SU-DHL-6 (cell line): Measurements from ENCODE around the gene FOCAD.

Experiments used
- H2AFZ ChIP-seq: fragments of 200-600 bp; sonication (generic); 2 replicates; pipeline ENCODE4 v1.6.1; 2014; ENCODE audit warnings: low read depth, mild to moderate bottlenecking, moderate library complexity, mixed read lengths, antibody characterized with exemption, low read length; ENCODE audit not compliant: severe bottlenecking
- H3F3A ChIP-seq: fragments of 200-600 bp; shearing (Covaris generic); 2 replicates; pipeline ENCODE4 v1.6.0; 2016; ENCODE audit warnings: antibody characterized with exemption, mild to moderate bottlenecking; ENCODE audit not compliant: insufficient read depth
- H3K27ac ChIP-seq: fragments of 200-600 bp; sonication (generic); 2 replicates; pipeline ENCODE4 v1.5.1; 2016; ENCODE audit warnings: low read depth, mild to moderate bottlenecking, low read length, moderate library complexity, mixed read lengths
- H3K27me3 ChIP-seq: fragments of 200-600 bp; sonication (generic), shearing (Covaris generic); 2 replicates; pipeline ENCODE4 v1.6.0; 2014; ENCODE audit warnings: mild to moderate bottlenecking, low read length
- H3K36me3 ChIP-seq: fragments of 200-600 bp; sonication (generic); 2 replicates; pipeline ENCODE4 v1.6.1; 2014; ENCODE audit warnings: mild to moderate bottlenecking, low read length, mixed read lengths
- H3K4me2 ChIP-seq: fragments of 300-600, 200-600 bp; shearing (Covaris generic), sonication (generic); 2 replicates; pipeline ENCODE4 v1.6.0; 2014; ENCODE audit warnings: low read length, low read depth, mild to moderate bottlenecking; ENCODE audit not compliant: poor library complexity, severe bottlenecking
- H3K4me3 ChIP-seq: fragments of 200-600 bp; sonication (generic); 2 replicates; pipeline ENCODE4 v1.5.1; 2014; ENCODE audit warnings: antibody characterized with exemption, low read length, mild to moderate bottlenecking, mixed read lengths; ENCODE audit not compliant: insufficient read depth, poor library complexity, severe bottlenecking
- H3K79me2 ChIP-seq: fragments of 200-600 bp; sonication (generic); 2 replicates; pipeline ENCODE4 v1.6.1; 2014; ENCODE audit warnings: mild to moderate bottlenecking, low read length, moderate library complexity; ENCODE audit not compliant: insufficient read depth
- H3K9ac ChIP-seq: fragments of 200-600 bp; sonication (generic); 2 replicates; pipeline ENCODE4 v1.7.0; 2014; ENCODE audit warnings: mild to moderate bottlenecking, low read length
- H3K9me2 ChIP-seq: fragments of 200-600 bp; sonication (generic); replicated peaks from 2 replicates; pipeline ENCODE4 v1.6.1; 2014; ENCODE audit warnings: low read length; ENCODE audit not compliant: insufficient read depth
- H3K9me3 ChIP-seq: fragments of 200-600 bp; sonication (generic); 2 replicates; pipeline ENCODE4 v1.6.1; 2014; ENCODE audit warnings: low read length, mixed read lengths; ENCODE audit not compliant: insufficient read depth
- H4K20me1 ChIP-seq: fragments of 200-600 bp; sonication (generic); 2 replicates; pipeline ENCODE4 v1.6.1; 2014; ENCODE audit warnings: low read depth, mild to moderate bottlenecking, antibody characterized with exemption, low read length, moderate library complexity, mixed read lengths
- CTCF ChIP-seq: fragments of 200-600 bp; sonication (generic); IDR thresholded peaks from one replicate; pipeline ENCODE4 v1.5.1; 2017; ENCODE audit warnings: antibody characterized with exemption, mild to moderate bottlenecking, low read length, moderate library complexity; ENCODE audit not compliant: insufficient read depth, poor library complexity, severe bottlenecking
- EZH2phosphoT487 ChIP-seq: fragments of 200-600 bp; sonication (generic), shearing (Covaris generic); conservative IDR thresholded peaks from 2 replicates; pipeline ENCODE4 v1.6.1; 2018; ENCODE audit warnings: mild to moderate bottlenecking, antibody characterized with exemption, low read length, moderate library complexity, mixed read lengths

FOCAD gene

GRCh38 chr9:20684035-20684874 is at the start of gene FOCAD:
FOCAD (plus strand) TSS chr9:20684259; CDS start chr9:20715354, 31,095 bp downstream.
- Histone ChIP-seq H3K4me3 (peak within 1 kb of the TSS; percentile 79), H3K4me2 (peak within 1 kb of the TSS; percentile 86)

GRCh38 chr9:20634895-20635294 is 49.2 kb upstream of the FOCAD start:
- no peaks in the 10 kb centered on the region for H3K36me3 ChIP-seq
- no peaks in the 10 kb centered on the region for H3K79me2 ChIP-seq
- no peaks in the 10 kb centered on the region for H3F3A ChIP-seq
- no peak overlapping the region for H3K9ac ChIP-seq
- no peaks in the 10 kb centered on the region for H3K9me3 ChIP-seq
- H2AFZ ChIP-seq, result no peak overlapping the region
- H3K27ac ChIP-seq, result no peak overlapping the region
- H3K9me2 ChIP-seq, result no peaks in the 10 kb centered on the region
- H3K4me2 ChIP-seq, result no peak overlapping the region
- peaks cover 9% of the 10 kb centered on the region; the same call in 1 of the 2 replicates for H3K27me3 ChIP-seq
- H3K4me3 ChIP-seq, result no peak overlapping the region
- no peaks in the 10 kb centered on the region for H4K20me1 ChIP-seq
- TF ChIP-seq CTCF (no peak), EZH2phosphoT487 (no peak)

More at GRCh38 chr9:20684035-20684874, at the start of gene FOCAD:
- H3K79me2 ChIP-seq, result no peaks in the 10 kb centered on the region
- no peaks in the 10 kb centered on the region for H3K9me3 ChIP-seq
- no peak for TF ChIP-seq CTCF
- no peak for TF ChIP-seq EZH2phosphoT487
- H3K9me2 ChIP-seq, result no peaks in the 10 kb centered on the region
- no peaks in the 10 kb centered on the region for H3F3A ChIP-seq
- H3K9ac ChIP-seq, result peak within 1 kb of the TSS; percentile 73
- peak within 1 kb of the TSS; percentile 96 for H2AFZ ChIP-seq
- H3K36me3 ChIP-seq, result no peaks in the 10 kb centered on the region
- H4K20me1 ChIP-seq, result 0 out of 2 replicates have a peak, but pooled peaks cover 7% of the 10 kb centered on the region
- H3K27me3 ChIP-seq, result no peaks in the 10 kb centered on the region
- H3K27ac ChIP-seq, result no peak within 1 kb of the TSS

GRCh38 chr9:20636888-20637440 is 47.1 kb upstream of the FOCAD start:
- Histone ChIP-seq H3K27ac (no peak overlapping the region), H3K36me3 (no peaks in the 10 kb centered on the region), H3K79me2 (no peaks in the 10 kb centered on the region), H3K9ac (no peak overlapping the region), H3K9me3 (no peaks in the 10 kb centered on the region), H3K27me3 (0 out of 2 replicates have a peak, but pooled peaks cover 4% of the 10 kb centered on the region), H4K20me1 (no peaks in the 10 kb centered on the region), H3F3A (no peaks in the 10 kb centered on the region), H3K9me2 (no peaks in the 10 kb centered on the region), H3K4me2 (no peak overlapping the region), H3K4me3 (no peak overlapping the region), H2AFZ (no peak overlapping the region)
- no peak for TF ChIP-seq CTCF
- TF ChIP-seq EZH2phosphoT487, result no peak
